CD4-positive, alpha-beta T cell (primary cell): ENCODE measurements around the gene ABCB11. TPM values are rescaled to one million over a fixed set of nuclear protein-coding genes. Genes with fewer than 3 reads are reported as not detected.
"Not testable (repeated sequence)": the region's sequence is repeated elsewhere in the genome, so short reads cannot be mapped to it uniquely, and the experiment has no call there.

ENCODE experiments used
- ATAC-seq: fragments of 200-7000 bp; cut with Tn5 transposase; one replicate; pipeline ENCODE4 v1.10.0; 2022; ENCODE audit warnings: mild to moderate bottlenecking; ENCODE audit not compliant: poor library complexity
- CTCF ChIA-PET: fragments of 350-600 bp; sonication (Branson Sonifier 250); formaldehyde crosslinking; loops from one replicate; lab custom pipeline; 2021; ENCODE audit warnings: antibody characterized with exemption, inconsistent platforms; lab: Charles Lee
- POLR2A ChIA-PET: fragments of 350-600 bp; sonication (Branson Sonifier 250); formaldehyde crosslinking; loops from one replicate; lab custom pipeline; 2021; ENCODE audit warnings: antibody characterized with exemption, inconsistent platforms; lab: Charles Lee
- DNase-seq, 14 experiments: peaks; one replicate each; pipeline ENCODE4 v3.0.0-alpha.2; 2013 to 2020; ENCODE audit warnings: mixed read lengths in 2 of 14
- H3K27ac ChIP-seq, 2 donors: one replicate each; pipeline versions ENCODE4 v1.5.1 to v1.7.0; 2013; ENCODE audit warnings: low read length in 2 of 2, low read depth in 1 of 2, mild to moderate bottlenecking in 1 of 2
- H3K27me3 ChIP-seq, 2 experiments: 1 replicate in 1 of 2; 2 replicates in 1 of 2; pipeline versions ENCODE4 v1.6.1 to v1.7.0; 2013; ENCODE audit warnings: low read length in 2 of 2, control low read depth in 1 of 2, mild to moderate bottlenecking in 1 of 2, moderate library complexity in 1 of 2; ENCODE audit not compliant: insufficient read depth in 2 of 2, control insufficient read depth in 1 of 2
- H3K36me3 ChIP-seq: one replicate; pipeline ENCODE4 v1.6.1; 2013; ENCODE audit warnings: low read length, control low read depth; ENCODE audit not compliant: insufficient read depth
- H3K4me1 ChIP-seq: one replicate; pipeline ENCODE4 v1.6.1; 2013; ENCODE audit warnings: low read length, control low read depth; ENCODE audit not compliant: insufficient read depth
- H3K4me3 ChIP-seq: one replicate; pipeline ENCODE4 v1.5.1; 2013; ENCODE audit warnings: mild to moderate bottlenecking, low read length, moderate library complexity
- H3K9me3 ChIP-seq, 2 experiments: 1 replicate in 1 of 2; 2 replicates in 1 of 2; pipeline versions ENCODE4 v1.6.1 to v1.7.0; 2013; ENCODE audit warnings: low read length in 2 of 2, mild to moderate bottlenecking in 2 of 2, control low read depth in 1 of 2, moderate library complexity in 1 of 2; ENCODE audit not compliant: control insufficient read depth in 1 of 2, insufficient read depth in 1 of 2
- H3K27ac Mint-ChIP-seq: one replicate; pipeline ENCODE4 v1.8.0; 2020; ENCODE audit warnings: mixed read lengths
- H3K27me3 Mint-ChIP-seq: one replicate; pipeline ENCODE4 v1.8.0; 2021; ENCODE audit warnings: mixed read lengths
- H3K36me3 Mint-ChIP-seq: one replicate; pipeline ENCODE4 v1.8.0; 2021; ENCODE audit warnings: low read depth, mixed read lengths
- H3K4me1 Mint-ChIP-seq: one replicate; pipeline ENCODE4 v1.8.0; 2021; ENCODE audit warnings: low read depth, mixed read lengths
- H3K4me3 Mint-ChIP-seq: one replicate; pipeline ENCODE4 v1.8.0; 2020; ENCODE audit warnings: mild to moderate bottlenecking, mixed read lengths
- H3K9me3 Mint-ChIP-seq: one replicate; pipeline ENCODE4 v1.8.0; 2020; ENCODE audit warnings: mixed read lengths
- intact Hi-C, 2 experiments: fragments of 100-400 bp; cut with DNase I in 1 of 2; cut with micrococcal nuclease in 1 of 2; formaldehyde crosslinking; loops; one replicate each; pipeline versions ENCODE4 v1.15.1 to v1.9.0; 2023 to 2025; cut with DNase I, micrococcal nuclease
- total RNA-seq, 174 experiments: library from RNA in 2 of 174; stranded (reverse) in 2 of 174; gene quantifications; one replicate each; pipeline ENCODE4 v1.2.3 and lab custom pipeline; 2021 to 2026
- TF ChIP-seq, protein P1 (sequence below): fragments of 200-600 bp; IDR thresholded peaks from one replicate; pipeline ENCODE4 v1.8.0; 2022; ENCODE audit warnings: antibody characterized with exemption, mild to moderate bottlenecking

The ABCB11 gene
- total RNA-seq, 2 experiments from 2014 or later: not detected

DNA sequence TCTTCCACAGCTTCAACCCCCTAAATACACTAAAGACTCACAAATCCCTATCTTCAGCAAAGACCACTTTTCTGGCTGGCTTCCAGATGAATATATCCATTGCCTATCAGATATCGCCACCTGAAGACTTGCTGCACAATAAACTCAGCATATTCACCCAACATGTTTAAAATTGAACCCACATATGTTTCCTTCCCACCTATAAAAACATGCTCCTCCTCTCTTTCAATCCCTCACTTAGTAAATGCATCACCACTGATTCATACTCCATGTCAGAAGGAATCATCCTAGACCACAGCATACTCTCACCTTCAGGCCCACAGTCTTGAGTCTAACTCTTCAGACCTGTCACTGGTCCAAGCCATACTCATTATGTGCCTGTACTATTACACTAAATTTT, 146.1 kb downstream of the ABCB11 start:
- no peak overlapping the region for H3K27ac Mint-ChIP-seq
- Histone ChIP-seq H3K4me1 (peaks cover 4% of the 10 kb centered on the region), H3K27ac (no peak overlapping the region), H3K27me3 (no peaks in the 10 kb centered on the region), H3K4me3 (no peak overlapping the region), H3K9me3 (no peaks in the 10 kb centered on the region), H3K36me3 (no peaks in the 10 kb centered on the region)
- TF ChIP-seq, protein P1, sequence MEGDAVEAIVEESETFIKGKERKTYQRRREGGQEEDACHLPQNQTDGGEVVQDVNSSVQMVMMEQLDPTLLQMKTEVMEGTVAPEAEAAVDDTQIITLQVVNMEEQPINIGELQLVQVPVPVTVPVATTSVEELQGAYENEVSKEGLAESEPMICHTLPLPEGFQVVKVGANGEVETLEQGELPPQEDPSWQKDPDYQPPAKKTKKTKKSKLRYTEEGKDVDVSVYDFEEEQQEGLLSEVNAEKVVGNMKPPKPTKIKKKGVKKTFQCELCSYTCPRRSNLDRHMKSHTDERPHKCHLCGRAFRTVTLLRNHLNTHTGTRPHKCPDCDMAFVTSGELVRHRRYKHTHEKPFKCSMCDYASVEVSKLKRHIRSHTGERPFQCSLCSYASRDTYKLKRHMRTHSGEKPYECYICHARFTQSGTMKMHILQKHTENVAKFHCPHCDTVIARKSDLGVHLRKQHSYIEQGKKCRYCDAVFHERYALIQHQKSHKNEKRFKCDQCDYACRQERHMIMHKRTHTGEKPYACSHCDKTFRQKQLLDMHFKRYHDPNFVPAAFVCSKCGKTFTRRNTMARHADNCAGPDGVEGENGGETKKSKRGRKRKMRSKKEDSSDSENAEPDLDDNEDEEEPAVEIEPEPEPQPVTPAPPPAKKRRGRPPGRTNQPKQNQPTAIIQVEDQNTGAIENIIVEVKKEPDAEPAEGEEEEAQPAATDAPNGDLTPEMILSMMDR: no peak
- H3K4me3 Mint-ChIP-seq: no peak overlapping the region
- H3K9me3 Mint-ChIP-seq: no peaks in the 10 kb centered on the region
- ATAC-seq: no peak
- intact Hi-C loops: no loop called here
- ChIA-PET CTCF (no interaction called here), POLR2A (no interaction called here)
- no peaks in the 10 kb centered on the region for H3K36me3 Mint-ChIP-seq
- peaks cover 6% of the 10 kb centered on the region for H3K4me1 Mint-ChIP-seq
- H3K27me3 Mint-ChIP-seq: no peaks in the 10 kb centered on the region
- no peak for DNase-seq

DNA sequence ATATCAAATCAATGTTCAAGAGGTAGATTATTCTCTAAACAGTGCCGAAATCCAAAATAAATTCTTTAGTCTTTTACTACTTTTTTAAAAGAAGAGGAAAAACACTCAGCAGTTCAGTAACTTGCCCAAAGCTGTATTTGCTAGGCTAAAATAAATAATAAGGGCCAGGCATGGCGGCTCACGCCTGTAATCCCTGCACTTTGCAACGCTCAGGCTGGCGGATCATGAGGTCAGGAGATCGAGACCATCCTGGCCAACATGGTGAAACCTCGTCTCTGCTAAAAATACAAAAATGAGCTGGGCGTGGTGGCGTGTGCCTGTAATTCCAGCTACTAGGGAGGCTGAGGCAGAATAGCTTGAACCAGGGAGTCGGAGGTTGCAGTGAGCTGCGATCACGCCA, 149.0 kb downstream of the ABCB11 start:
- H3K27me3 Mint-ChIP-seq, ATAC-seq, POLR2A ChIA-PET, H3K27ac ChIP-seq, H3K4me3 Mint-ChIP-seq, H3K9me3 ChIP-seq, H3K4me1 ChIP-seq, DNase-seq, H3K27ac Mint-ChIP-seq, CTCF ChIA-PET, H3K9me3 Mint-ChIP-seq, H3K36me3 Mint-ChIP-seq, intact Hi-C loops, H3K27me3 ChIP-seq, H3K36me3 ChIP-seq, H3K4me3 ChIP-seq, H3K4me1 Mint-ChIP-seq: not testable (repeated sequence)

DNA sequence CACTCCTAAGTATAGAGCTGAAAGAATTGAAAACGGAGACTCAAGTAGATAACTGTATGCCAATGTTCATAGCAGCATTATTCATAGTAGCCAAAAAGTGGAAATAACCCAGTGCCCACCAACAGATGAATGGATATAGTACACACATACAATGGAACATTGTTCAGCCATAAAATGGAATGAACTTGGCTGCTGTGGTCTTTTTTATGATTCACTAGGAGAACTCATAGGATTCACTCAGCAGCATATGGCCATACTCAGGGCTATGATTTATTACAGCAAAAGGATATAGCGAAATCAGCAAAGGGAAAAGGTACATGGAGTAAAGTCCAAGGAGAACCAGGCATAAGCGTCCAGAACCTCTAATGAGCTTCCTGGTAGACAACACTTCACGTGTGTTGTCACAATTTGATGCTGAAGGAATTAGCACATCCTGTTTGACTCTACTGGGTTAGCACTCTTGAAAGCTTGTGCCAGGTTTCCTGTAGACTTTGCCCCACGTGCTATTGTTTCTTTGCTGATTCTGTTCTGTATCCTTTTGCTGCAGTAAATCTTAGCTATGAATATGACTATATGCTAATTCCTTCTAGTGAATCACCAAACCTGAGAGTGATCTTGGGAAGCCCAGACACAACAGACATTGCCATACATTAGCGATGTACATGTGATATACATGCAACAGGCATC, 156.6 kb downstream of the ABCB11 start:
- H3K36me3 Mint-ChIP-seq: no peaks in the 10 kb centered on the region
- ATAC-seq: no peak
- no peaks in the 10 kb centered on the region for H3K27me3 Mint-ChIP-seq
- Histone ChIP-seq H3K27ac (no peak overlapping the region), H3K4me1 (no peaks in the 10 kb centered on the region), H3K36me3 (no peaks in the 10 kb centered on the region), H3K27me3 (no peaks in the 10 kb centered on the region), H3K9me3 (no peaks in the 10 kb centered on the region), H3K4me3 (no peak overlapping the region)
- POLR2A ChIA-PET: no interaction called here
- H3K27ac Mint-ChIP-seq: no peak overlapping the region
- H3K9me3 Mint-ChIP-seq: no peaks in the 10 kb centered on the region
- H3K4me3 Mint-ChIP-seq: no peak overlapping the region
- DNase-seq: no peak
- intact Hi-C loops: no loop called here
- TF ChIP-seq, protein P1: no peak
- peaks cover 5% of the 10 kb centered on the region for H3K4me1 Mint-ChIP-seq
- CTCF ChIA-PET: no interaction called here

DNA sequence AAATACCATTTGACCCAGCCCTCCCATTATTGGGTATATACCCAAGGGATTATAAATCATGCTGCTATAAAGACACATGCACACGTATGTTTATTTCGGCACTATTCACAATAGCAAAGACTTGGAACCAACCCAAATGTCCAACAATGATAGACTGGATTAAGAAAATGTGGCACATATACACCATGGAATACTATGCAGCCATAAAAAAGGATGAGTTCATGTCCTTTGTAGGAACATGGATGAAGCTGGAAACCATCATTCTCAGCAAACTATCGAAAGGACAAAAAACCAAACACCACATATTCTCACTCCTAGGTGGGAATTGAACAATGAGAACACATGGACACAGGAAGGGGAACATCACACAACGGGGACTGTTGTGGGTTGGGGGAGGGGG, 160.3 kb downstream of the ABCB11 start:
- CTCF ChIA-PET, H3K36me3 Mint-ChIP-seq: not testable (repeated sequence)

More for the DNA sequence above, 160.3 kb downstream of the ABCB11 start:
- H3K9me3 ChIP-seq, H3K36me3 ChIP-seq, ATAC-seq, POLR2A ChIA-PET, H3K4me1 Mint-ChIP-seq, H3K4me3 Mint-ChIP-seq, H3K9me3 Mint-ChIP-seq, H3K27me3 ChIP-seq, H3K4me3 ChIP-seq, H3K27me3 Mint-ChIP-seq, DNase-seq, H3K27ac ChIP-seq, intact Hi-C loops, H3K4me1 ChIP-seq, H3K27ac Mint-ChIP-seq: not testable (repeated sequence)

Other genes with a start within 250 kb of the ABCB11 start
- 1 to 10 TPM in 1 of 2 experiments, under 1 TPM in 1; 0.92 to 1.0 TPM for gene NOSTRIN, start 228.7 kb downstream of the ABCB11 start, total RNA-seq
- gene SPC25, start 140.9 kb downstream of the ABCB11 start, total RNA-seq: under 1 TPM in 1 of 2 experiments, not detected in 1; 0.17 TPM
- not detected for gene G6PC2, start 130.0 kb downstream of the ABCB11 start, total RNA-seq
- not detected for gene DHRS9, start 38.2 kb upstream of the ABCB11 start, total RNA-seq